Measurements from ENCODE around the gene CLCNKB.

The CLCNKB gene

DNA sequence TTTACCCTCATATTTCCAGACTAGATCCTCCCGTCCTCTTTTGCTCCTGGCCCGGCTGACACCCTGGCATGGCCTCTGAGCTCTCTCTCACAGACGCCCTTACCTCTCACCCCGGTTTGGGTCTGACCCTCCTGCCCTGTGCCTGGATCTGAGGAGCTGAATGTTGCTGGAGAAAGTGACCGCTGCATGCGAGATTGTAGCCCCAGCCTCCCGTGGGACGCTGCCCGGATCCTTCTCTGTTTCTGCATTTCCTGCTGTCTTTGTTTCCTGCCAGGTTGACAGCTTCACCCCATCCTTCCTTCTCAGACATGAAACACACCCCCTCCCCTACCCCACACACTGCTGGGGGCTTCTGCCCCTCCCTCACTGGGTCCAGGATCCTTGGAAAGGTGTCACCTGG lies 20.3 kb downstream of the CLCNKB start:
- no peak overlapping the region for H3K4me2 ChIP-seq (ENCODE audit: low read length)
- peaks cover 15% of the 10 kb centered on the region for H3K27me3 ChIP-seq (ENCODE audit: control insufficient read depth, insufficient read depth, low read length)
- H3K36me3 ChIP-seq (ENCODE audit: insufficient read depth, low read length), result no peaks in the 10 kb centered on the region
- H3K4me1 ChIP-seq (ENCODE audit: control insufficient read depth, insufficient read depth, low read length), result peaks cover 20% of the 10 kb centered on the region
- no peaks in the 10 kb centered on the region for H3K9me3 ChIP-seq (replicated peaks; ENCODE audit: low read length)
- H3K4me3 ChIP-seq (ENCODE audit: low read length), result no peak overlapping the region
- H3K9ac ChIP-seq (ENCODE audit: low read depth, low read length), result no peak overlapping the region

DNA sequence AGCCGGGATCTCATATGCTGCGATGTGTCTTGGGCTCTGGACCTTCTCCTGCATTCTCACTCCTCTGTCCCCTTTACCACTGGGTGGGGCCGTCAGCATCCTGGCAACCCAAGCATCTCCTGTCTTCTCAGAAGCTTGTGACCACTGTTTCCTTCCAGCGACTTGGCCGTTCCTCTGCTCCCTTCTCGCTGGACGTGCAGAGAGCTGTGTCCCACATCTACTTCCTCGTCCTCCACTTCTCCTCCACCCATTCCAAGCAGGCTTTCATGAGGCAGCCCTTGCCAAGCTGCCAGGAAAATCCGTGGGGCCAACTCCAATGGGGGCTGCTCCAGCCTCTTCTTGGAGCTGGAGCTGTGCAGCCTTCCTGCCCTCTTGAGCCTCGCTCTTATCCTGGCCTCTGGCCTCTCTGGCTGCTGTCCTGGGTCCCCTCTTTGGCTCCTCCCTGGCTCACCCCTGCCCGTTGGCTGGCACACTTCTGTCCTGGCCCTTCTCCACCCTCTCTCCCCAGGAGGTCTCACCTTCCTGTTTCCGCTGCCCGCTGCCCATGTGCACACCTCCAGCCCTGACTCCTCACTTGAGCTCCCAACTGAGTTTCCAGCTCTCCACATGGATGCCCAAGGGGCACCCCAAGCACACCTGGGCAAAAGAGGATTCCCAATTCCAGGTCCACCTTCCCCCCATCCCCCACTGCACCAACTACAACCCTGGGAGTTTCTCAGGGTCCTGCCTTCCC lies 21.1 kb downstream of the CLCNKB start:
- Histone ChIP-seq H3K27me3 (ENCODE audit: control insufficient read depth, insufficient read depth, low read length) (peaks cover 15% of the 10 kb centered on the region), H3K4me1 (ENCODE audit: control insufficient read depth, insufficient read depth, low read length) (peaks cover 20% of the 10 kb centered on the region), H3K9ac (ENCODE audit: low read depth, low read length) (no peak overlapping the region), H3K36me3 (ENCODE audit: insufficient read depth, low read length) (no peaks in the 10 kb centered on the region), H3K4me3 (ENCODE audit: low read length) (no peak overlapping the region), H3K9me3 (replicated peaks; ENCODE audit: low read length) (no peaks in the 10 kb centered on the region), H3K4me2 (ENCODE audit: low read length) (no peak overlapping the region)

DNA sequence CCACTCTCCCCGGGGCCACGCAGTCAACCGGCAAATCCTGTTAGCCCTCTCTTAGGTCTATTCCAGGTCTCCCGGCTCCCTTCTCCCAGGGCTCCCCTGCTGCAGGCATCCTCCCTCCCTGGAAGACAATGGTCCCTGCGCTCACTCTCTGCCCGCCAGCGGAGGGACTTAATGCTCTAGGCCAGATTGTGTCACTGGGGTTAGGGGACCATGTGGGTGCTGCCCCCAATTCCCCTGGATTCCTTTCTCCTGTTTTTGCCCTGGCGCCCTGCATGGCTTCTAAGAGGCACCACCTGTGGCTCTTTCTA lies 21.6 kb downstream of the CLCNKB start:
- Histone ChIP-seq H3K4me1 (ENCODE audit: control insufficient read depth, insufficient read depth, low read length) (peaks cover 20% of the 10 kb centered on the region), H3K36me3 (ENCODE audit: insufficient read depth, low read length) (no peaks in the 10 kb centered on the region), H3K9me3 (replicated peaks; ENCODE audit: low read length) (no peaks in the 10 kb centered on the region), H3K9ac (ENCODE audit: low read depth, low read length) (no peak overlapping the region), H3K4me3 (ENCODE audit: low read length) (no peak overlapping the region), H3K4me2 (ENCODE audit: low read length) (no peak overlapping the region), H3K27me3 (ENCODE audit: control insufficient read depth, insufficient read depth, low read length) (peaks cover 15% of the 10 kb centered on the region)

GRCh38 chr1:16066245-16066644 lies 22.7 kb downstream of the CLCNKB start:
- Histone ChIP-seq H3K9ac (ENCODE audit: low read depth, low read length) (no peak overlapping the region), H3K27me3 (ENCODE audit: control insufficient read depth, insufficient read depth, low read length) (peaks cover 15% of the 10 kb centered on the region)

DNA sequence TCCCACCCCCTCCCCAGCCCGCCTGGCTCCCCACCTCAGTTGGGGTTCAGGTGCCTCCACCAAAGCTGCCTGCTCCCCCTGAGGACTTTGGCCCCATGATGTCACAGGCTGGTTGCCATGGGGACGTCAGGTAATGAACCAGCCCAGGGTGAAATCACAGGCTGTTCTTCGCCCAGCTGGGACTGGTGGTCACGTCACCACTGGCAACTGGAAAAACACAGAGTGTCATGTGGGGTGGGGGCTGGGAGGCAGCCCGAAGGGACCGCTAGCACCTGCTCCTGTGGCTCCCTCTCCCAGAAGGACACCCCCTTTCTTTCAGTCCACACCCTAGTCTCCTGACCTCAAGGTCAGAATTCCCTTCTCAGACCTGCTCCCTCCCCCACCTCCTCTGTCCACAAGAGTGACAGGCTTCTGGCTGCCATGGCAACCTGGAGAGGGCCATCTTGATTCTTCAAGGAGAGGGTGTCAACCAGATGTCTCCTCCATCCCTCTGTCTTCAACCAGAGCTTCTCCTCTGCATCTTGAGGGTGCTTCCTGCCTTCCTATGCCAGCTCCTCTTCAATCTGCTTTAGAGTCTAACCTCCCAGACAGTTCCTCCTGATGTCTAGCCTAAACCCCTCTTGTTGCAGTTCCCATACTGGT lies 23.7 kb downstream of the CLCNKB start:
- H3K9ac ChIP-seq (ENCODE audit: low read depth, low read length), result no peak overlapping the region
- H3K36me3 ChIP-seq (ENCODE audit: insufficient read depth, low read length), result no peaks in the 10 kb centered on the region
- no peak overlapping the region for H3K4me2 ChIP-seq (ENCODE audit: low read length)
- peaks cover 15% of the 10 kb centered on the region for H3K27me3 ChIP-seq (ENCODE audit: control insufficient read depth, insufficient read depth, low read length)
- peaks cover 20% of the 10 kb centered on the region for H3K4me1 ChIP-seq (ENCODE audit: control insufficient read depth, insufficient read depth, low read length)
- no peak overlapping the region for H3K4me3 ChIP-seq (ENCODE audit: low read length)
- no peaks in the 10 kb centered on the region for H3K9me3 ChIP-seq (replicated peaks; ENCODE audit: low read length)

More at GRCh38 chr1:16066245-16066644, 22.7 kb downstream of the CLCNKB start:
- H3K4me3 ChIP-seq (ENCODE audit: low read length), result no peak overlapping the region
- no peaks in the 10 kb centered on the region for H3K36me3 ChIP-seq (ENCODE audit: insufficient read depth, low read length)
- peaks cover 20% of the 10 kb centered on the region for H3K4me1 ChIP-seq (ENCODE audit: control insufficient read depth, insufficient read depth, low read length)
- H3K4me2 ChIP-seq (ENCODE audit: low read length), result no peak overlapping the region
- H3K9me3 ChIP-seq (replicated peaks; ENCODE audit: low read length), result no peaks in the 10 kb centered on the region

- Histone ChIP-seq H3K9me3 (replicated peaks; ENCODE audit: low read length) (no peaks in the 10 kb centered on the region), H3K36me3 (ENCODE audit: insufficient read depth, low read length) (no peaks in the 10 kb centered on the region), H3K4me2 (ENCODE audit: low read length) (no peak overlapping the region), H3K4me1 (ENCODE audit: control insufficient read depth, insufficient read depth, low read length) (peaks cover 20% of the 10 kb centered on the region), H3K4me3 (ENCODE audit: low read length) (no peak overlapping the region), H3K9ac (ENCODE audit: low read depth, low read length) (no peak overlapping the region), H3K27me3 (ENCODE audit: control insufficient read depth, insufficient read depth, low read length) (peaks cover 15% of the 10 kb centered on the region)
Observed at GRCh38 chr1:16067933-16068332, 24.4 kb downstream of the CLCNKB start.

- peaks cover 15% of the 10 kb centered on the region for H3K27me3 ChIP-seq (ENCODE audit: control insufficient read depth, insufficient read depth, low read length)
- no peak overlapping the region for H3K9ac ChIP-seq (ENCODE audit: low read depth, low read length)
- no peak overlapping the region for H3K4me2 ChIP-seq (ENCODE audit: low read length)
- H3K36me3 ChIP-seq (ENCODE audit: insufficient read depth, low read length), result no peaks in the 10 kb centered on the region
- H3K4me1 ChIP-seq (ENCODE audit: control insufficient read depth, insufficient read depth, low read length), result peaks cover 24% of the 10 kb centered on the region
- H3K9me3 ChIP-seq (replicated peaks; ENCODE audit: low read length), result no peaks in the 10 kb centered on the region
- no peak overlapping the region for H3K4me3 ChIP-seq (ENCODE audit: low read length)
Observed at GRCh38 chr1:16068356-16069270, 25.0 kb downstream of the CLCNKB start.

GRCh38 chr1:16070640-16071355 lies 27.2 kb downstream of the CLCNKB start:
- Histone ChIP-seq H3K4me1 (ENCODE audit: control insufficient read depth, insufficient read depth, low read length) (peaks cover 40% of the 10 kb centered on the region), H3K27me3 (ENCODE audit: control insufficient read depth, insufficient read depth, low read length) (no peaks in the 10 kb centered on the region), H3K9ac (ENCODE audit: low read depth, low read length) (no peak overlapping the region), H3K9me3 (replicated peaks; ENCODE audit: low read length) (no peaks in the 10 kb centered on the region), H3K4me3 (ENCODE audit: low read length) (no peak overlapping the region), H3K36me3 (ENCODE audit: insufficient read depth, low read length) (no peaks in the 10 kb centered on the region), H3K4me2 (ENCODE audit: low read length) (no peak overlapping the region)

DNA sequence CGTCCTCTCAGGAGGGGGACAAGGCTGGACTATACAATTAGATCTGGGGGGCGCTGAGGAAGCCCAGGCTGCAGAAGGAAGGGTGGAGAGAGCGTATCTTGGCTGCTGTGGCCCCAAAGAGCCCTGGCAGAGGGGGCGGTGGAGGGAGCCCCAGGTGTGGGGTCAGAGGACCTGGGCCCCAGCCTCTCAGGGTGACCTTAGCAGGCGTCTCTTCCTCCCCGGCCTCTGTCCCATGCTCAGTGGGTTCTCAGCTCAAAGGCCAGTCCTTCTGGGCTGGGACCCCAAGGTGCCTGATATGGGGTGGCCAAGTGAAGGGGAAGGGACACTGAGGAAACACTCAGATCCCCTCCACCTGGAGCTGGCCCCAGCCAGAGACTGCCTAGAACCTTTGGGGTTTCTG lies 28.0 kb downstream of the CLCNKB start:
- no peaks in the 10 kb centered on the region for H3K27me3 ChIP-seq (ENCODE audit: control insufficient read depth, insufficient read depth, low read length)
- no peaks in the 10 kb centered on the region for H3K36me3 ChIP-seq (ENCODE audit: insufficient read depth, low read length)
- no peak overlapping the region for H3K9ac ChIP-seq (ENCODE audit: low read depth, low read length)
- H3K4me3 ChIP-seq (ENCODE audit: low read length), result no peak overlapping the region
- peaks cover 48% of the 10 kb centered on the region for H3K4me1 ChIP-seq (ENCODE audit: control insufficient read depth, insufficient read depth, low read length)
- no peaks in the 10 kb centered on the region for H3K9me3 ChIP-seq (replicated peaks; ENCODE audit: low read length)
- H3K4me2 ChIP-seq (ENCODE audit: low read length), result no peak overlapping the region

- Histone ChIP-seq H3K9me3 (replicated peaks; ENCODE audit: low read length) (no peaks in the 10 kb centered on the region), H3K4me3 (ENCODE audit: low read length) (no peak overlapping the region), H3K4me1 (ENCODE audit: control insufficient read depth, insufficient read depth, low read length) (peaks cover 50% of the 10 kb centered on the region), H3K4me2 (ENCODE audit: low read length) (no peak overlapping the region), H3K27me3 (ENCODE audit: control insufficient read depth, insufficient read depth, low read length) (no peaks in the 10 kb centered on the region), H3K9ac (ENCODE audit: low read depth, low read length) (no peak overlapping the region), H3K36me3 (ENCODE audit: insufficient read depth, low read length) (no peaks in the 10 kb centered on the region)
Observed at GRCh38 chr1:16072095-16072494, 28.5 kb downstream of the CLCNKB start.
